Brain pericyte (primary cell): ENCODE results near the gene BOLA3.
"Not testable (repeated sequence)": the region's sequence is repeated elsewhere in the genome, so short reads cannot be mapped to it uniquely, and the experiment has no call there.

Experiments used
- DNase-seq: peaks from one replicate; pipeline ENCODE4 v3.0.0-alpha.2; 2012; ENCODE audit warnings: low read depth, low spot score

Gene BOLA3

GRCh38 chr2:74102516-74102915, 45.2 kb downstream of the BOLA3 start:
- DNase-seq, result no peak

- DNase-seq, result no peak
These were observed 46.0 kb downstream of the BOLA3 start for GRCh38 chr2:74101574-74102300.

GRCh38 chr2:74100254-74101216, 47.2 kb downstream of the BOLA3 start:
- no peak for DNase-seq

GRCh38 chr2:74099835-74100234, 47.9 kb downstream of the BOLA3 start:
- DNase-seq, result no peak

- no peak for DNase-seq
These were observed 48.4 kb downstream of the BOLA3 start for GRCh38 chr2:74099271-74099670.

- no peak for DNase-seq
These were observed 50.1 kb downstream of the BOLA3 start for GRCh38 chr2:74097574-74097973.

- no peak for DNase-seq
These were observed 51.7 kb downstream of the BOLA3 start for GRCh38 chr2:74096052-74096451.

- no peak for DNase-seq
These were observed 52.1 kb downstream of the BOLA3 start for GRCh38 chr2:74095632-74096031.

- no peak for DNase-seq
These were observed 53.4 kb downstream of the BOLA3 start for GRCh38 chr2:74094291-74094690.

- DNase-seq, result no peak
These were observed 53.9 kb downstream of the BOLA3 start for GRCh38 chr2:74093840-74094239.

GRCh38 chr2:74093426-74093825, 54.3 kb downstream of the BOLA3 start:
- DNase-seq, result no peak

GRCh38 chr2:74092275-74092674, 55.4 kb downstream of the BOLA3 start:
- no peak for DNase-seq

GRCh38 chr2:74091391-74091790, 56.3 kb downstream of the BOLA3 start:
- DNase-seq, result no peak

GRCh38 chr2:74089816-74090745, 57.6 kb downstream of the BOLA3 start:
- DNase-seq, result no peak

- DNase-seq, result not testable (repeated sequence)
These were observed 59.0 kb downstream of the BOLA3 start for GRCh38 chr2:74088676-74089075.

- no peak for DNase-seq
These were observed 60.0 kb downstream of the BOLA3 start for GRCh38 chr2:74087696-74088095.

GRCh38 chr2:74086021-74086420, 61.7 kb downstream of the BOLA3 start:
- DNase-seq, result no peak
